Neural progenitor cell (in vitro differentiated cells): Measurements from ENCODE around the gene ZNF736.

Experiments
- EZH2 ChIP-seq: fragments of 200-600 bp; sonication (generic); IDR thresholded peaks from 2 replicates; pipeline ENCODE4 v1.6.1; 2017; ENCODE audit warnings: antibody characterized with exemption, mild to moderate bottlenecking, moderate library complexity
- TF ChIP-seq, protein P1 (sequence below): fragments of 200-600 bp; sonication (generic); IDR thresholded peaks from 2 replicates; pipeline ENCODE4 v1.5.1; 2017; ENCODE audit warnings: antibody characterized with exemption, mild to moderate bottlenecking

DNA sequence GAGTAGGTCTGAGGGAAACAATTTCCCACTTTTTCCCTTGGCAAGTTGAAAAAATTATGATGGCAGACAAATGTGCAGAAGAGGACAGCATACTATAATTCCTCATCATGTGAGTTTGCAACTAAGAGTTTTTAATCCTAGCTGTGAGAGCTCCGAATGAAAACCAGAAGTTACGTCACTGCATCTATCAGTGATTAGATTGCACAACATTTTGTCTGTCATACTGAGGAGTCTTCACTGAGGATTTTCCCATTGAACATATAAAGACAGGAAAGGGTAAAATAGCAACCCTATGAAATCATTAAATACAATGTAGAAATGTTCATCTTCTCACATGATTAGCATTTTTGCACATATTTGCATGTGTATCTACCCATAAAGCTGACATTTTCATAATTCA, 45.8 kb downstream of the ZNF736 start:
- TF ChIP-seq, protein P1, sequence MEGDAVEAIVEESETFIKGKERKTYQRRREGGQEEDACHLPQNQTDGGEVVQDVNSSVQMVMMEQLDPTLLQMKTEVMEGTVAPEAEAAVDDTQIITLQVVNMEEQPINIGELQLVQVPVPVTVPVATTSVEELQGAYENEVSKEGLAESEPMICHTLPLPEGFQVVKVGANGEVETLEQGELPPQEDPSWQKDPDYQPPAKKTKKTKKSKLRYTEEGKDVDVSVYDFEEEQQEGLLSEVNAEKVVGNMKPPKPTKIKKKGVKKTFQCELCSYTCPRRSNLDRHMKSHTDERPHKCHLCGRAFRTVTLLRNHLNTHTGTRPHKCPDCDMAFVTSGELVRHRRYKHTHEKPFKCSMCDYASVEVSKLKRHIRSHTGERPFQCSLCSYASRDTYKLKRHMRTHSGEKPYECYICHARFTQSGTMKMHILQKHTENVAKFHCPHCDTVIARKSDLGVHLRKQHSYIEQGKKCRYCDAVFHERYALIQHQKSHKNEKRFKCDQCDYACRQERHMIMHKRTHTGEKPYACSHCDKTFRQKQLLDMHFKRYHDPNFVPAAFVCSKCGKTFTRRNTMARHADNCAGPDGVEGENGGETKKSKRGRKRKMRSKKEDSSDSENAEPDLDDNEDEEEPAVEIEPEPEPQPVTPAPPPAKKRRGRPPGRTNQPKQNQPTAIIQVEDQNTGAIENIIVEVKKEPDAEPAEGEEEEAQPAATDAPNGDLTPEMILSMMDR, result no peak
- TF ChIP-seq EZH2, result no peak
